GM21381 (cell line): ENCODE measurements around the gene LRRC14B.
"Not testable (repeated sequence)": the region's sequence is repeated elsewhere in the genome, so short reads cannot be mapped to it uniquely, and the experiment has no call there.

Experiments used
- ATAC-seq: cut with Tn5 transposase; IDR thresholded peaks from one replicate; pipeline ENCODE4 v1.9.1; 2021; ENCODE audit warnings: mild to moderate bottlenecking, moderate library complexity; ENCODE audit not compliant: unreplicated experiment

The LRRC14B gene

GRCh38 chr5:233426-233825, 42.1 kb downstream of the LRRC14B start:
- ATAC-seq, result not testable (repeated sequence)

- ATAC-seq, result no peak
Observed at GRCh38 chr5:234450-234849, 43.2 kb downstream of the LRRC14B start.

- not testable (repeated sequence) for ATAC-seq
Observed at GRCh38 chr5:235527-235926, 44.2 kb downstream of the LRRC14B start.

GRCh38 chr5:237931-238330, 46.6 kb downstream of the LRRC14B start:
- ATAC-seq, result not testable (repeated sequence)

- not testable (repeated sequence) for ATAC-seq
Observed at GRCh38 chr5:240550-240949, 49.3 kb downstream of the LRRC14B start.

- not testable (repeated sequence) for ATAC-seq
Observed at GRCh38 chr5:241045-241669, 49.9 kb downstream of the LRRC14B start.

GRCh38 chr5:243683-244367, 52.5 kb downstream of the LRRC14B start:
- not testable (repeated sequence) for ATAC-seq

GRCh38 chr5:245717-246116, 54.4 kb downstream of the LRRC14B start:
- not testable (repeated sequence) for ATAC-seq
